Omental fat pad (tissue), 4 donors: ENCODE data around the gene RETREG2. TPM values are rescaled to one million over a fixed set of nuclear protein-coding genes. Genes with fewer than 3 reads are reported as not detected.

Source experiments
- ATAC-seq: fragments of 150-250 bp; one replicate; pipeline ENCODE4 v1.9.1; 2016; ENCODE audit warnings: mild to moderate bottlenecking, moderate library complexity; ENCODE audit not compliant: low FRiP score
- DNase-seq: peaks from one replicate; pipeline ENCODE4 v3.0.0-alpha.2; 2019; ENCODE audit warnings: low spot score
- total RNA-seq, 4 donors: library from RNA; depleted of rRNA; stranded (reverse); fragments of >200 nt; gene quantifications; one replicate each; pipeline ENCODE4 v1.1.0, GENCODE V29; 2016
- TF ChIP-seq, protein P1 (sequence below), 3 donors: fragments of 450-650 bp; IDR thresholded peaks; one replicate each; pipeline ENCODE4 v1.5.1; 2016 to 2017; ENCODE audit warnings: antibody characterized with exemption in 3 of 3, mild to moderate bottlenecking in 3 of 3, moderate library complexity in 2 of 3

The RETREG2 gene
- total RNA-seq, 4 donors from 2014 or later, result 48.5 to 73.9 (median 57.7) TPM

- DNase-seq (peak; percentile 98), ATAC-seq (peak; percentile 98)
- TF ChIP-seq, protein P1, sequence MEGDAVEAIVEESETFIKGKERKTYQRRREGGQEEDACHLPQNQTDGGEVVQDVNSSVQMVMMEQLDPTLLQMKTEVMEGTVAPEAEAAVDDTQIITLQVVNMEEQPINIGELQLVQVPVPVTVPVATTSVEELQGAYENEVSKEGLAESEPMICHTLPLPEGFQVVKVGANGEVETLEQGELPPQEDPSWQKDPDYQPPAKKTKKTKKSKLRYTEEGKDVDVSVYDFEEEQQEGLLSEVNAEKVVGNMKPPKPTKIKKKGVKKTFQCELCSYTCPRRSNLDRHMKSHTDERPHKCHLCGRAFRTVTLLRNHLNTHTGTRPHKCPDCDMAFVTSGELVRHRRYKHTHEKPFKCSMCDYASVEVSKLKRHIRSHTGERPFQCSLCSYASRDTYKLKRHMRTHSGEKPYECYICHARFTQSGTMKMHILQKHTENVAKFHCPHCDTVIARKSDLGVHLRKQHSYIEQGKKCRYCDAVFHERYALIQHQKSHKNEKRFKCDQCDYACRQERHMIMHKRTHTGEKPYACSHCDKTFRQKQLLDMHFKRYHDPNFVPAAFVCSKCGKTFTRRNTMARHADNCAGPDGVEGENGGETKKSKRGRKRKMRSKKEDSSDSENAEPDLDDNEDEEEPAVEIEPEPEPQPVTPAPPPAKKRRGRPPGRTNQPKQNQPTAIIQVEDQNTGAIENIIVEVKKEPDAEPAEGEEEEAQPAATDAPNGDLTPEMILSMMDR (IDR thresholded peaks at IDR 0.05), result peak in 2 of 3 donors; percentile 69 to 78
These were observed 17.7 kb upstream of the RETREG2 start, which contains the start of gene NHEJ1 for GRCh38 chr2:219160186-219161017. TSS of gene NHEJ1 (minus strand) at chr2:219160815. CDS start at chr2:219158362, 2,453 bp downstream.

GRCh38 chr2:219161097-219161496 is 17.0 kb upstream of the RETREG2 start:
- no peak for DNase-seq
- TF ChIP-seq, protein P1 (IDR thresholded peaks at IDR 0.05), result no peak
- ATAC-seq, result no peak

- ATAC-seq (no peak), DNase-seq (no peak)
- TF ChIP-seq, protein P1 (IDR thresholded peaks at IDR 0.05), result no peak
These were observed 14.9 kb upstream of the RETREG2 start for GRCh38 chr2:219163156-219163555.

DNA sequence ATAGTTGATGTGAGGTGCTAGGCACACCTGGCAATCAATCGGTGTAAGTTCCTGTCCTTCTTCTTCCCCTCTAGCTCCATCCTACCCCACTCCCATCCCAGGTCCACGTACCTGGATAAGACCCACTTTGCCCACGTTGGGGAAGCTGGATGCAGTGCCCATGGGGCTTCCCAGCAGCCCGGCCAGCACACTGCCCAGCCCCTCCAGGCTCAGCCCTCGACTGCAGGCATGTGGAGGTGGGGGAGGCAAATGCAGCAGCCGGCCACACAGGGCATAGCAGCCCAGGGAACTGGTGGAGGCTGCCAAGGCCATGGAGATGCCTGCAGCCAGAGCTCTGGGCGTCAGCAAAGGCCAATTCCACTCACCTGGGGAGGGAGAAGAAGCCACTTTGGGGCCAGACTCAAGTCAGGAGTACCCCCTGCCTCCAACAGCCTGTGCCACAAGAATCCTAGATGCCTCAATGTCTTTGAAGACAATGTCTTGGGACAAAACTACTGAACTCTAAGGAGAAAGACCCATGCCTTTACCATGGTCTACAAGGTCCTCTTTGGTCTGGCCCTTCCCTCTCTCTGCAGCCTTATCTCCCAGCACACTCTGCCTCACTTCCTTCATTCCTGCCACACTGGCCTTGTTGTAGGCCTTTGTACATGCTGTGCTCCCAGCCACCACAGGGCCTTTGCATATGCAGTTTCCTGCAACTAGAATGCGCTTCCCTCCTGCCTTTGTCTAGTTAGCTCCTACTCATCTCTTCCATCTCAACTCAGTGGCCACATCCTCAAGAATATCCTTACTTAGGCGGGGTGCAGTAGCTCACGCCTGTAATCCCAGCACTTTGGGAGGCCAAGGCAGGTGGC is 12.8 kb upstream of the RETREG2 start:
- TF ChIP-seq, protein P1 (IDR thresholded peaks at IDR 0.05), result no peak
- DNase-seq, result no peak
- no peak for ATAC-seq

GRCh38 chr2:219167997-219168396 is 10.1 kb upstream of the RETREG2 start:
- no peak for DNase-seq

DNA sequence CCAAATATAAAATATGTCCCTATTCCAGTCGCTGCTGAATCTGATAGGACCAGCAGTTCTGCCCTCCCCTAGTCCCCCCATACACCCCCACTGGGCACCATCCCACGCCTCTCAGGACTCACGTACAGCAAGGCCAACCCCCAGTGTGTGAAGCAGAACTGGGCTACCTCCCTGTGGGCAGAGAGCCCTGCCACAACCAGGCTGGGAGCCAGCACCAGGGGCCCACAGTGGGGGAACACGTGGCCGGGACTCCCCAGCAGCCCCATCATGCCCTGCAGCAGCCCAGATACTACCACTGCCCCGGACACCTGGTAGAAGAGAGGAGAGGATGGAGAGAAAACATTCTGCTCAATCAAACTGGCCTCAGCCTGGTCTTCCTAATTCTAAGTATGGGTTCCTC is 9.5 kb upstream of the RETREG2 start:
- ATAC-seq (no peak), DNase-seq (no peak)
- TF ChIP-seq, protein P1 (IDR thresholded peaks at IDR 0.05), result no peak

More at GRCh38 chr2:219167997-219168396, 10.1 kb upstream of the RETREG2 start:
- no peak for ATAC-seq
- TF ChIP-seq, protein P1 (IDR thresholded peaks at IDR 0.05), result no peak
